Inferior parietal cortex (tissue), 1 donor: ENCODE measurements around the gene C2CD4C.
"Not testable (repeated sequence)": the region's sequence is repeated elsewhere in the genome, so short reads cannot be mapped to it uniquely, and the experiment has no call there.

ENCODE experiments used
- DNase-seq: peaks from one replicate; pipeline ENCODE4 v3.0.0-alpha.2; 2016; ENCODE audit errors: extremely low spot score

C2CD4C gene

DNA sequence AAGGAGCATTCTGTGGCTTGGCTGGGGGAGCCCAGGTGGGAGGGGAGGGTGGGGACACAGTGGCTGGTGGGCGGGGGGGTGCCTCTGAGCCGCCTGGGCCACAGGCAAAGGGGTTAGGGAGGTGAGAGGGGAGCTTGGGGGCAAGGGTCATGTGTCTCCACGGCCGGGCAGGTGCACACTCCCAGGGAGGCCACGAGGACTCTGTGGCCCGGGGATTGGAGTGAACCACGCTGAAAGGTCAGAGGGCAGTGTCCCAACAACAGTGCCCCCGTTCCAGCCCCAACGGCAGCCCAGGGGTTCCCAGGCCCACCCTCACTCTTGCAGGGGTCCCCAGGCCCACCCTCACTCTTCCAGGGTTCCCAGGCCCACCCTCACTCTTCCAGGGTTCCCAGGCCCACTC is 9.6 kb downstream of the C2CD4C start:
- no peak for DNase-seq

DNA sequence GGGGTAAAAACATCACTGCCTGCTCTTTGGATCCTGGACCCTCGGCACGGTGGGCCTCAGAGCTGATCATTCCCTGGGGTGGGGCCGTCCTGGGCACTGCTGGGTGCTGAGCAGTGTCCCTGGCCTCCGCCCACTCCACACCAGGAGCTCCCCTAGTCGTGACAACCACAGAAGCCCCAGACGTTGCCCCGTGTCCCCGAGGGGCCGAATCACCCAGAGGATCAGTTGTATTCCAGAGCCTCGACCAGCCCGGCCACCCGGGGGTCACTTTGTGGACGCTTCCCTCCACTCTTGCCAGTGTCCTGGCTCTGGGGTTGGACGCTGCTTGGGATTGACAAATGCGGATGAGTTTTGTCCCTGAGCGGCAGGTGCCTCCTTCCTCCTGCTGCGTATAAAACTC is 10.2 kb downstream of the C2CD4C start:
- DNase-seq, result no peak

DNA sequence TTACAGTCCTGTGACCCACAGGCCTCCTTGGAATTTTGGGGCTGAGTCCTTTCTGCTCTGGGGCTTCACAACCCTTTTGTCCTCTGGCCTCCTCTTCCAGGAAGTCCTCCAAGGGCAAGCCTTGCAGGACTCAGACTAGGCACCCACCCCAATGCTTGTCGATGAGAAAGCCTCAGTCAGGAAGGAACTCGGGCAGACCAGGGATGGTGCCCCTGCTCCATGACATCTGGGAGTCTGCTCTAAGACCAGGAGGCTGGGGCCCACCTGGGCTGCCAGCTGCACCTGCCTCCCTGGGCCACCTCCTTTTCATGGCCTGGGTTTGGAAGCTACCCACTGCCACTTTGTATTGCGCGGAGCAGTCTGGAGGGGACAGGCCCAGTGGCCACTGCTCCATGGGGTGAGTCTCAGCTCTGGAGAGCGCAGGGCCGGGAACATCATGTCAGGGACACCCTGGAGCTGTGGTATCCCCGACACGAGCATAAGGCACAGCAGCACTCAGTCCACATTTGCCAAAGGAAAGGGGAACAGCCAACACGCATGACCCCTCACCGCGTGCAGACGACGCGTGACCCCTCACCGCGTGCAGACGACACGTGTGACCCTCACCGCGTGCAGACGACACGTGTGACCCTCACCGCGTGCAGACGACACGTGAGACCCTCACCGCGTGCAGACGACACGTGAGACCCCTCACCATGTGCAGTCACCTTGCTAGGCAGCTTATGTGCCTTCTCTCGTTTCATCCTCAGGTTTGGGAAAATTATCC is 10.8 kb downstream of the C2CD4C start:
- DNase-seq, result no peak

DNA sequence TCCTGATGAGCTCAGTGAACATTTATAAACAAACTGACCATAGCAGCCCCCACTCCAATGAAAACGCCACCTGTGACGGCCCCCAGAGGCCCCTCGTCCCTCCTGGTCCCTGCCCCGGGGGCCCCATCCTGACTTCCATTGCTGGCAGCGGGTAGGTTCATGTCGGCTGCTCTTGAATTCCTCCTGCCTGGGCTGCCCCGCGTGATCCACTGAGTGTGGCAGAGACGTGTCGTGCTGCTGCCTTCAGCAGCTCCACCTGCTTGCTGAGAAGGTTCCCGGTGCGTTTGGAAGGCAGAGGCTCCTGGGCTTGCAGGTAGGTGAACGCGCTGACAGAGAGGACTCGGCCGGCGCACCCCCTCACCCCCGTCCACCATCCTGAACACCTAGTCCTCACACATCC is 11.6 kb downstream of the C2CD4C start:
- DNase-seq, result no peak

DNA sequence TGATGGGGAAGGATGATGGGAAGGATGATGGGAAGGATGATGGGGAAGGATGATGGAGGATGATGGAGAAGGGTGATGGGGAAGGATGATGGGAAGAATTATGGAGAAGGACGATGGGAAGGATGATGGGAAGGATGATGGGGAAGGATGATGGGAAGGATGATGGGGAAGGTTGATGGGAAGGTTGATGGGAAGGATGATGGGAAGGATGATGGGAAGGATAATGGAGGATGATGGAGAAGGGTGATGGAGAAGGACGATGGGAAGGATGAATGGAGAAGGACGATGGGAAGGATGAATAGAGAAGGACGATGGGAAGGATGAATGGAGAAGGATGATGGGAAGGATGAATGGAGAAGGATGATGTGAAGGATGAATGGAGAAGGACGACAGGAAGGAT is 13.5 kb downstream of the C2CD4C start:
- DNase-seq, result no peak

DNA sequence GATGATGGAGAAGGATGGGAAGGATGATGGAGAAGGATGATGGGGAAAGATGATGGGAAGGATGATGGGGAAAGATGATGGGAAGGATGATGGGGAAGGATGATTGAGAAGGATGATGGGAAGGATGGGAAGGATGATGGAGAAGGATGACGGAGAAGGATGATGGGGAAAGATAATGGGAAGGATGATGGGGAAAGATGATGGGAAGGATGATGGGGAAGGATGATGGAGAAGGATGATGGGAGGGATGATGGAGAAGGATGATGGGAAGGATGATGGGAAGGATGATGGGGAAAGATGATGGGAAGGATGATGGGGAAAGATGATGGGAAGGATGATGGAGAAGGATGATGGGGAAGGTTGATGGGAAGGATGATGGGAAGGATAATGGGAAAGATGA is 14.1 kb downstream of the C2CD4C start:
- not testable (repeated sequence) for DNase-seq

DNA sequence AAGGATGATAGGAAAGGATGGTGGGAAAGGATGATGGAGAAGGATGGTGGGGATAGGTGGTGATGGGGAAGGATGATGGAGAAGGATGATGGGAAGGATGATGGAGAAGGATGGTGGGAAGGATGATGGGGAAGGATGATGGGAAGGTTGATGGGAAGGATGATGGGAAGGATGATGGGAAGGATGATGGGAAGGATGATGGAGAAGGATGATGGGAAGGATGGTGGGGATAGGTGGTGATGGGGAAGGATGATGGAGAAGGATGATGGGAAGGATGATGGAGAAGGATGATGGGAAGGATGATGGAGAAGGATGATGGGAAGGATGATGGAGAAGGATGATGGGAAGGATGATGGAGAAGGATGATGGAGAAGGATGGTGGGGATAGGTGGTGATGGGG is 15.4 kb downstream of the C2CD4C start:
- DNase-seq, result not testable (repeated sequence)

DNA sequence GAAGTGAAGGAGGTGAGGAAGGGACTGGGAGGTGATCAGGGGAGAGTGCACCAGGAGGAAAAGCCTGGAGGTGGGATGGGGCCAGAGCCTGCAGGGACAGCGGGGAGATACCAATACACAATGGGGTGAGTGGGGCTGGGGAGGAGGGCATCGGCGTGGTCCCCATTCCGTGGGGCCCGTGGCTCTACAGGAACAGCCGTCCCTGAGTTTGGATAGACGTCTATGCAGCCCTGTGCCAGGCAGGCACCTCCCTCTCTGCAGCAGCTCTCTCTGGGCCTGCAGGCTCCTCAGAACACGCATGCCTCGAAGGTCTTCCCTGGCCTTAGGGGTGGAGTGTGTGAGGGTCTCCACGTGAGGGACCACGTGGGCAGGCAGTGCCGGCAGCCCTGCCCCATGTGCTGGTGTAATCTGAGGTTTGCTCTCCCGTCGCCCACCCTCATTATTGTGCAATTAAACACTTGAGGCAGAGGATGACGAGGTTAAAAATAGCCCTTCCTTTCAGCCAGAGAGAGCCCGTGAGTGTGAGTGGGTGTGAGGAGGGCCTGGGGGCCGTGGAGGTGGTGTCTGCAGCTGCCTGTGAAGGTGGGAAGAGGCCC is 16.5 kb downstream of the C2CD4C start:
- DNase-seq, result no peak

DNA sequence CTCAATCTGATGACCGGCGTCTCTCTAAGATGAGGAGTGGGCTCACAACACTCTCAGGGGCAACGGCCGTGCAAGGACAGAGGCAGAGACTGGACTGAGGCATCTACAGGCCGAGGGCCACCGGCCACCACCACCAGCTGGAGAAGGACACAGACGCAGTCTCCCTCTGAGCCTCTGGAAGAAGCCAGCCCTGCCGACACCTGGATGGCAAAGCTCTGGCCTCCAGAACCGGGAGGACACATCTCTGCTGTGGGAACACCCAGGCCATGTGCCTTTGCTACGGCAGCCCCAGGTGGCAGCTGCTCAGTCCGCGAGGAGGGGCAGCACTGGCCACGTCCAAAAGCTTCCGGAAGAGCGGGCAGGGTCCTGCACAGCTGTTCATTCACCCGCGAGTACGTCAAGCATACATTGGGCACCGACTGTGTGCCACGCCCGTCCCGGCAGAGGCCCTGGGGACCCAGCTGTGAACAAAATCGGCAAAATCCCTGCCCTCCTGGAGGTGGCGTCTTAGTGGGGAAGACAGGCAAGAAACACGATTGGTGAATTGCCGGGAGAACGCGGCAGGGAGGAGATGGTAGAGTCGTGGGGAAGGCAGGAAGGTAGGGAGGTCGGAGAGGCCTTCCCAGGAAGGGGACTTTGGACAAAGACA is 17.1 kb downstream of the C2CD4C start:
- DNase-seq, result no peak

DNA sequence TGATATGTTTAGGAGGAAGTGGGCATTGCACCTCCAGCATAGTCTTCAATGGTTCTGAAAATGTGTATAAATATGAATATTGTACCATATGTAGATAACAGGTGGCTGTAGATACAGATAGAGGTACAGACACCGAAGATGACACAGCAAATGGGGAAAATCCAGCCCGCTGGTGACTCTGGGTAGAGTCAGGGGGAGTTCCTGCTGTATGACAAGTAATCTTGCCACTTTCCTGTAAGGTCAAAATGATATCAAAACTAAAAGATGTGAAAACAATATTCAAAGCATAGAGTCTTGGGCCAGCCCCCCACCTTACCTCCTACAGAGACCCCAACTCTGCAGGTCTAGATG is 17.8 kb downstream of the C2CD4C start:
- no peak for DNase-seq

DNA sequence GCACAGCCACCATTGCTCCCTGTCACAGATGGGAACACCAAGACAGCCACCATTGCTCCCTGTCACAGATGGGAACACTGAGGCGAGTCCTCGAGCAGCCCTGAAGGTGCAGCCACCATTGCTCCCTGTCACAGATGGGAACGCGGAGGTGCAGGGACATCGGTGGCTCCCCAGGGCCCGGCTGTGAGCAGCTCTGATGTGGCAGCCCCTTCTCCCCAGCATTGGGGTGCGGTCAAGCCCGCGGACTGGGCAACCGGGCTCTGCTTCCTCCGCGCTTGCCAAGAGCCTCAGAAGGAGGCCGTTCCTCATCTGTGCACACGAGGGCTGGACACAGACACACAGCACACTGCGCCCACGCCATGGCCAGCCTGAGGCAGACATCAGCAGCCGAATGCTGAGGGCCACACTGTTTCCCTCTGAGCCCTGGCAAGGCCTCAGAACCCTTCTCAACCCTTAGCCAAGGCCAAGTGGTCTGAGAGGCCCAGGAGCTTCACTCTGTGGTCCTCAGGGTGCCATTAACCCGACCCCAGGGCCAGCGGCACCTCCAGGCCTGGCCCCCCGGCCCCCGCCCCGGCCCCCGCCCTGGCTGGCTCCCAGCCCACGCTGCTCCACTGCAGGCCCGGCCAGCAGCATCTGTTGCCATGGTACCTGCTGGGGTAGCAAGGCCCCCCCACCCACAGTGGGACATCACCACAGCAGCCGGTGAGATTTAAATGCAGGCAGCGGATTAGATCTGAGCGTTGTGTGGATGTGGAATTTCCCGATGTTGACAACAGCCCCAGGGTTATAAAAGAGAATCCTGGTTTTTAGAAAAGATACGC is 18.4 kb downstream of the C2CD4C start:
- no peak for DNase-seq

DNA sequence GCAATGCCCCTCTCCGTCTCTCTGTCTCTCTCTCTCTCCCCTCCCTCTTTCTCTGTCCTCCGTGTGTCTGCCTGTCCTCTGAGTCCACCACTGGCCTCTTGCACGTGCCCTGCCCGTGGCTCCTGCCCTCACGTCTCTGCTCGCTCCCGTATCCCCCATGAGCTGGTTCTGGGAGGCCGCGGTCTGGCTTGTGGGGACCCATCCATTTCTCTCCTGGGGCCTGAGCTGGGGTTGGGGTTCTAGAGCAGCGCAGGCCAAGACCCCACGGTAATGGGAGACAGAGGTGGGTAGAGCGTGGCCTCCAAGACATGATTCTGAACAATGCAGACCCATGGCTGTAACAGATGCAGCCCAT is 19.0 kb downstream of the C2CD4C start:
- DNase-seq, result no peak

DNA sequence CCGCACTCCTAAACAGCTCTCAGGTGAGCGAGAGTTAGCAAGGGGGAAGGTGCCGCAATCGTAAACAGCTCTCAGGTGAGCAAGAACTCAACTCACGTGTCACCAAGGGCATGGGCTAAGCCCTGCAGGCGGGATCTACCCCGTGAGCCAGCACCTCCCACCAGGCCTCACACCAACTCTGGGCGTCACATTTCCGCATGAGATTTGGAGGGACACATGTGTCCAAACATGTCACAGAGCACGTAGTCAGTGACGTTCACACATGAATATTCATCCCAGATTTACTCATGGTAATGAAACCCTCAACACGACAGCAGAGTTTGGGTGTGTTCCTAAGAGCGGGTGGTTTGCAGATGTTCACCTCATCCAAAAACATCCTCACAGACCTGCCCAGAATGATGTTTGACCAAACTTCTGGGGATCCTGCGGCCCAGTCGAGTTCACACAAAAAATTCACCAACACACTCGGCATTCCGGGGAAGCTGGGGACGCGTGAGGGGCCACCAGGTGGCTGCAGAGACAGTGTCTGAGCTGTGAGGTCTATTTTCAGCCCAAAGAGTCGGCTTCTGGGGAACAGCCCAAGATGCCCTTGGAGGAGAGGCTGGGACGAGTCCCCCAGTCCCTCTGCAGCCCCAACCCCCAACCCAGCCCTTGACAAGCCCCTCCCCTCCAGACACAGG is 19.6 kb downstream of the C2CD4C start:
- DNase-seq, result no peak

DNA sequence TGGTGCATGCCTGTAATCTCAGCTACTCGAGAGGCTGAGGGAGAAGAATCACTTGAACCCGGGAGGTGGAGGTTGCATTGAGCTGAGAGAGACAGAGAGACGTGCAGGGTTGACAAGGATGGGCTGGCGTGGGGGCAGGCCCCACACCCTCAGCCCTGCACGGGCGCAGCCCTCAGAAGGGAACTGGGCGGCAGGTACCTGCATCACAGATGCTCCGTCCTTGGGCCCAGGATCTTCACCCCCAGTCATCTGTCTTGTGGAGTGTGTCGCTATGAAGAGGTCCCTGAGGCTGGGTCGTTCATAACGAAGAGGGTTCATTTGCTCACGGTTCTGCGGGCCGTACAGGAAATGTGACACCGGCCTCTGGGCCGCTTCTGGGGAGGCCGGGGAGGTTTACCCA is 20.3 kb downstream of the C2CD4C start:
- no peak for DNase-seq

DNA sequence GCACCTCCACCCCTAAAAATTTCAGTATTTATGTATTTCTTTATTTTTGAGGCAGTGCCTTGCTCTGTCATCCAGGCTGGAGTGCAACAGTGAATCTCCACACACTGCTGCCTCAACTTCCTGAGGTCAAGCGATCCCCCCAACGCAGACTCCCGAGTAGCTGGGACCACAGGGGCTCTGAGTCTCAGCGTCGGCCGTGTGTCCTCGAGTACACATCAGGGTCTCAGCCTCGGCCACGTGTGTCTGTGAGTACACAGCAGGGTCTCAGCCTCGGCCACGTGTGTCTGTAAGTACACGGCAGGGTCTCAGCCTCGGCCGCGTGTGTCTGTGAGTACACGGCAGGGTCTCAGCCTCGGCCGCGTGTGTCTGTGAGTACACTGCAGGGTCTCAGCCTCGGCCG is 21.2 kb downstream of the C2CD4C start:
- no peak for DNase-seq

DNA sequence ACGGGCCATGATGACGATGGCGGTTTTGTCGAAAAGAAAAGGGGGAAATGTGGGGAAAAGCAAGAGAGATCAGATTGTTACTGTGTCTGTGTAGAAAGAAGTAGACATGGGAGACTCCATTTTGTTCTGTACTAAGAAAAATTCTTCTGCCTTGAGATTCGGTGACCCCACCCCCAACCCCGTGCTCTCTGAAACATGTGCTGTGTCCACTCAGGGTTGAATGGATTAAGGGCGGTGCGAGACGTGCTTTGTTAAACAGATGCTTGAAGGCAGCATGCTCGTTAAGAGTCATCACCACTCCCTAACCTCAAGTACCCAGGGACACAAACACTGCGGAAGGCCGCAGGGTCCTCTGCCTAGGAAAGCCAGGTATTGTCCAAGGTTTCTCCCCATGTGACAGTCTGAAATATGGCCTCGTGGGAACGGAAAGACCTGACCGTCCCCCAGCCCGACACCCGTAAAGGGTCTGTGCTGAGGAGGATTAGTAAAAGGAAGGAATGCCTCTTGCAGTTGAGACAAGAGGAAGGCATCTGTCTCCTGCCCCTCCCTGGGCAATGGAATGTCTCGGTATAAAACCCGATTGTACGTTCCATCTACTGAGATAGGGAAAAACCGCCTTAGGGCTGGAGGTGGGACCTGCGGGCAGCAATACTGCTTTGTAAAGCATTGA is 22.2 kb downstream of the C2CD4C start:
- DNase-seq, result not testable (repeated sequence)

DNA sequence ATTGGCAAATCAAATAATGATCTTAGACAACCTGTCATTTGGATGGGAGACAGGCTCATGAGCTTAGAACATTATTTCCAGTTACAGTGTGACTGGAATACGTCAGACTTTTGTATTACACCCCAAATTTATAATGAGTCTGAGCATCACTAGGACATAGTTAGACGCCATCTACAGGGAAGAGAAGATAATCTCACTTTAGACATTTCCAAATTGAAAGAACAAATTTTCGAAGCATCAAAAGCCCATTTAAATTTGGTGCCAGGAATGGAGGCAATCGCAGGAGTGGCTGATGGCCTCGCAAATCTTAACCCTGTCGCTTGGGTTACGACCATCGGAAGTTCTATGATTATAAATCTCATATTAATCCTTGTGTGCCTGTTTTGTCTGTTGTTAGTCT is 22.8 kb downstream of the C2CD4C start:
- not testable (repeated sequence) for DNase-seq

DNA sequence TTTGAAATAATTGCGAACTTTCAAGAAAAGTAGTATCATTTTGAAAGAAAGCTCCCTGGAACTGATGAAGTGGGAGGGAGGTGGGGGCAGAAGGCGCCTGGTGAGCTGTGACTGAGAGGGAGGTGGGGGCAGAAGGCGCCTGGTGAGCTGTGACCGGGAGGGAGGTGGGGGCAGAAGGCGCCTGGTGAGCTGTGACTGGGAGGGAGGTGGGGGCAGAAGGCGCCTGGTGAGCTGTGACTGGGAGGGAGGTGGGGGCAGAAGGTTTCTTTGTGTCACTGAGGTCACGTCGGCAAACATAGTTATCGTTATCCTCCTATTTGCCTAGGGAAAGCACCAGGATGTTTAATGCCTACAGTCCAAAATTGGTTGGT is 24.2 kb downstream of the C2CD4C start:
- no peak for DNase-seq

DNA sequence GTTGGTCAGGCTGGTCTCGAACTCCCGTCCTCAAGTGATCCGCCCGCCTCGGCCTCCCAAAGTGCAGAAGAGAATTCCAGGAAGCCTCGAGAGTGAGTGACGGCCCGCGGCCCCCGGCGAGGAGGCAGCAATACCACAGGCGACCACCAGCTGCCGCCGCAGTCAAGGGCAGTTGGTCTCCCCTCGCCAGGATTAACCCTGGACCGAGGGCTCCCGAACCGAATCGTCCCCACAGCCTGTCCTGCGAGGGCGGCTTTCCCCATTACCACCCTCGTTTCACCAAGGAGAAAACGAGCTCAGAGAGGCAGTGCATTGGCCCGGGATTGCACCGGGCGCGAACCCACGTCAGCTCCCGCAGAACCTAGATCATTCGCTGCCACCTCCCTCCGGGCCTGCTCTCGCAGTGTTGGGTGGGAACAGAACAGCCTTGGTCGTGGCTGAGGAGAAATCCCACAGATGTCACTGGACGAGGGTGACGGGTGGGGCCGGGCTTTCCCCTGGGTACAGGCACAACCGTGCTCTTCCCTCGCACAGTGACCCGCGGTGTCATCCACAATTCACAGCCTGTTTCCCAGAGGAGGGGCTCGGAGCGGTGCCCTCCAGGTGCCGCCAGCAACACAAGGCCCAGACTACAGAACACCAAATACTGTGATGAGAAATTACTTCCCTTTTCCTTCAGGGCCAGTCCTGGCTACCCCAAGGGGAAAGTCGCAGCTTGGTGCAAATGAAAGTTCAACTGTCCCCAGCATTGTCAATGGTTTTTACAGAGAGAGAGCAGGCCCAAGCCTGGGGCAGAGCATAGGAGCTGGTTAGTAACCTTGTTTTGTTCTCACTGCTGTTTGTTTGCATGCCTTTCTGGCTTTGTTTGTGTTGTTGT is 24.8 kb downstream of the C2CD4C start:
- DNase-seq, result no peak

DNA sequence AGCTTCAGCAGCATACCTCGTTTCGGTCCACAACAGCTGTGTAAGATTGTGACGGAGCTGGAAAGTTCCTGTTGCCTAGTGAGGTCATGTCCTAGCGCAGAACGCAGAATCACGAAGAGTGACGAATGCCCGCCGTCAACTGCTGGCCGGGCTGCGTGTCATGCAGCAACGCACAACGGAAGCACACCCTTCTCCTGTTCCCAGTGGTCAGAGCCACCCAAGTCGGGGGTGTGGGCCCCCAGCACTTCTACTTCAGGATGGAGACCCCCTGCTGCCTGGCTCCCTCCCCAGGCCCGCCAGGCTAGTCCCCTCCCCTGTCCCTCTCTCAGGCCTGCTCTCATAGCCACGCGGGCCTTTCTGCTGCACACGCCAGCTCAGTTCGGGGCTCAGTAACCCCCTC is 25.9 kb downstream of the C2CD4C start:
- no peak for DNase-seq
